HEK293 (cell line): ENCODE results near the gene CCN2.

Source experiments
- PBX3 ChIP-seq: sonication (generic); formaldehyde crosslinking; IDR thresholded peaks from 2 replicates; pipeline ENCODE4 v1.8.1; 2022; ENCODE audit warnings: mild to moderate bottlenecking, moderate library complexity, missing genetic modification reagents
- PRDM6 ChIP-seq: fragments of 450-650 bp; formaldehyde crosslinking; IDR thresholded peaks from 2 replicates; pipeline ENCODE4 v1.5.1; 2017; ENCODE audit warnings: missing biosample characterization, missing genetic modification characterization
- ZNF114 ChIP-seq: fragments of 450-650 bp; formaldehyde crosslinking; IDR thresholded peaks from 2 replicates; pipeline ENCODE4 v1.5.0; 2017; ENCODE audit warnings: missing biosample characterization, missing genetic modification characterization
- ZNF157 ChIP-seq: fragments of 450-650 bp; formaldehyde crosslinking; IDR thresholded peaks from 2 replicates; pipeline ENCODE4 v1.5.1; 2016; ENCODE audit warnings: missing biosample characterization, missing genetic modification characterization
- ZNF274 ChIP-seq, 2 experiments: fragments of 200-500 bp in 1 of 2; fragments of 450-650 bp in 1 of 2; sonication (Bioruptor generic) in 1 of 2; formaldehyde crosslinking in 1 of 2; IDR thresholded peaks; 2 replicates each; pipeline versions ENCODE4 v1.5.1 to v1.6.1; 2014 to 2016; ENCODE audit warnings: borderline replicate concordance in 1 of 2, inconsistent platforms in 1 of 2, low read length in 1 of 2, missing biosample characterization in 1 of 2, missing genetic modification characterization in 1 of 2
- ZNF76 ChIP-seq: fragments of 450-650 bp; formaldehyde crosslinking; IDR thresholded peaks from 2 replicates; pipeline ENCODE4; 2016; ENCODE audit warnings: low read depth, missing biosample characterization, missing genetic modification characterization, borderline replicate concordance
- ZNF792 ChIP-seq: fragments of 450-650 bp; formaldehyde crosslinking; IDR thresholded peaks from 2 replicates; pipeline ENCODE4 v1.5.1; 2016; ENCODE audit warnings: missing biosample characterization, missing genetic modification characterization
- ZNF837 ChIP-seq: fragments of 450-650 bp; formaldehyde crosslinking; IDR thresholded peaks from 2 replicates; pipeline ENCODE4 v1.5.1; 2016; ENCODE audit warnings: missing biosample characterization, missing genetic modification characterization
- TF ChIP-seq, protein P1 (sequence below): fragments of 450-650 bp; formaldehyde crosslinking; conservative IDR thresholded peaks from 2 replicates; pipeline ENCODE4 v1.5.1; 2016; ENCODE audit warnings: low read depth, missing biosample characterization, missing genetic modification characterization
- TF ChIP-seq, protein P2 (sequence below): fragments of 450-650 bp; formaldehyde crosslinking; IDR thresholded peaks from 2 replicates; pipeline ENCODE4 v1.5.1; 2016; ENCODE audit warnings: missing biosample characterization, missing genetic modification characterization

- TF ChIP-seq ZNF837 (tag by site-specific recombination) (no peak), PBX3 (peak; percentile 85), PRDM6 (tag by site-specific recombination) (no peak), ZNF792 (tag by site-specific recombination) (no peak), ZNF114 (tag by site-specific recombination) (no peak), ZNF76 (tag by site-specific recombination) (no peak), ZNF274 (IDR thresholded peaks at IDR 0.05; ENCODE audit: low read length) (no peak), ZNF274 (tag by site-specific recombination; IDR thresholded peaks at IDR 0.05; ENCODE audit: borderline replicate concordance) (no peak), ZNF157 (tag by site-specific recombination) (no peak)
- TF ChIP-seq, protein P1, sequence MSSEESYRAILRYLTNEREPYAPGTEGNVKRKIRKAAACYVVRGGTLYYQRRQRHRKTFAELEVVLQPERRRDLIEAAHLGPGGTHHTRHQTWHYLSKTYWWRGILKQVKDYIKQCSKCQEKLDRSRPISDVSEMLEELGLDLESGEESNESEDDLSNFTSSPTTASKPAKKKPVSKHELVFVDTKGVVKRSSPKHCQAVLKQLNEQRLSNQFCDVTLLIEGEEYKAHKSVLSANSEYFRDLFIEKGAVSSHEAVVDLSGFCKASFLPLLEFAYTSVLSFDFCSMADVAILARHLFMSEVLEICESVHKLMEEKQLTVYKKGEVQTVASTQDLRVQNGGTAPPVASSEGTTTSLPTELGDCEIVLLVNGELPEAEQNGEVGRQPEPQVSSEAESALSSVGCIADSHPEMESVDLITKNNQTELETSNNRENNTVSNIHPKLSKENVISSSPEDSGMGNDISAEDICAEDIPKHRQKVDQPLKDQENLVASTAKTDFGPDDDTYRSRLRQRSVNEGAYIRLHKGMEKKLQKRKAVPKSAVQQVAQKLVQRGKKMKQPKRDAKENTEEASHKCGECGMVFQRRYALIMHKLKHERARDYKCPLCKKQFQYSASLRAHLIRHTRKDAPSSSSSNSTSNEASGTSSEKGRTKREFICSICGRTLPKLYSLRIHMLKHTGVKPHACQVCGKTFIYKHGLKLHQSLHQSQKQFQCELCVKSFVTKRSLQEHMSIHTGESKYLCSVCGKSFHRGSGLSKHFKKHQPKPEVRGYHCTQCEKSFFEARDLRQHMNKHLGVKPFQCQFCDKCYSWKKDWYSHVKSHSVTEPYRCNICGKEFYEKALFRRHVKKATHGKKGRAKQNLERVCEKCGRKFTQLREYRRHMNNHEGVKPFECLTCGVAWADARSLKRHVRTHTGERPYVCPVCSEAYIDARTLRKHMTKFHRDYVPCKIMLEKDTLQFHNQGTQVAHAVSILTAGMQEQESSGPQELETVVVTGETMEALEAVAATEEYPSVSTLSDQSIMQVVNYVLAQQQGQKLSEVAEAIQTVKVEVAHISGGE, result no peak
- TF ChIP-seq, protein P2, sequence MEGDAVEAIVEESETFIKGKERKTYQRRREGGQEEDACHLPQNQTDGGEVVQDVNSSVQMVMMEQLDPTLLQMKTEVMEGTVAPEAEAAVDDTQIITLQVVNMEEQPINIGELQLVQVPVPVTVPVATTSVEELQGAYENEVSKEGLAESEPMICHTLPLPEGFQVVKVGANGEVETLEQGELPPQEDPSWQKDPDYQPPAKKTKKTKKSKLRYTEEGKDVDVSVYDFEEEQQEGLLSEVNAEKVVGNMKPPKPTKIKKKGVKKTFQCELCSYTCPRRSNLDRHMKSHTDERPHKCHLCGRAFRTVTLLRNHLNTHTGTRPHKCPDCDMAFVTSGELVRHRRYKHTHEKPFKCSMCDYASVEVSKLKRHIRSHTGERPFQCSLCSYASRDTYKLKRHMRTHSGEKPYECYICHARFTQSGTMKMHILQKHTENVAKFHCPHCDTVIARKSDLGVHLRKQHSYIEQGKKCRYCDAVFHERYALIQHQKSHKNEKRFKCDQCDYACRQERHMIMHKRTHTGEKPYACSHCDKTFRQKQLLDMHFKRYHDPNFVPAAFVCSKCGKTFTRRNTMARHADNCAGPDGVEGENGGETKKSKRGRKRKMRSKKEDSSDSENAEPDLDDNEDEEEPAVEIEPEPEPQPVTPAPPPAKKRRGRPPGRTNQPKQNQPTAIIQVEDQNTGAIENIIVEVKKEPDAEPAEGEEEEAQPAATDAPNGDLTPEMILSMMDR (tag by site-specific recombination), result peak; percentile 95
These were observed 1.0 kb downstream of the CCN2 start for GRCh38 chr6:131949909-131950766.
